Epithelial cell of proximal tubule (primary cell): Measurements from ENCODE around the gene TXNDC2. TPM values are rescaled to one million over a fixed set of nuclear protein-coding genes. Genes with fewer than 3 reads are reported as not detected.

ENCODE experiments used
- DNase-seq: peaks from one replicate; pipeline ENCODE4 v3.0.0-alpha.2; 2011; ENCODE audit warnings: low read depth
- H3K4me3 ChIP-seq: 2 replicates; pipeline ENCODE4 v1.5.1; 2011; ENCODE audit warnings: low read depth, mild to moderate bottlenecking, low read length
- CTCF ChIP-seq: conservative IDR thresholded peaks from 2 replicates; pipeline ENCODE4 v1.5.1; 2012; ENCODE audit warnings: low read depth, mild to moderate bottlenecking, low read length
- total RNA-seq: library from RNA; depleted of rRNA; stranded (reverse); fragments of >200 nt; gene quantifications from 2 replicates; pipeline ENCODE4 v1.2.3, GENCODE V29; 2015

Gene TXNDC2
- total RNA-seq, 1 donor from 2014 or later = not detected

GRCh38 chr18:9874728-9875127 is 11.0 kb upstream of the TXNDC2 start:
- TF ChIP-seq CTCF = no peak
- no peak overlapping the region for H3K4me3 ChIP-seq
- no peak for DNase-seq

- no peak overlapping the region for H3K4me3 ChIP-seq
Measured at GRCh38 chr18:9876212-9876866, 9.4 kb upstream of the TXNDC2 start.

GRCh38 chr18:9876867-9877654 is 8.7 kb upstream of the TXNDC2 start:
- DNase-seq = no peak
- H3K4me3 ChIP-seq = no peak overlapping the region
- no peak for TF ChIP-seq CTCF

More at GRCh38 chr18:9876212-9876866, 9.4 kb upstream of the TXNDC2 start:
- TF ChIP-seq CTCF = no peak
- no peak for DNase-seq

- H3K4me3 ChIP-seq = no peak overlapping the region
- no peak for DNase-seq
- no peak for TF ChIP-seq CTCF
Measured at GRCh38 chr18:9877655-9878014, 8.1 kb upstream of the TXNDC2 start.

GRCh38 chr18:9878095-9878494 is 7.7 kb upstream of the TXNDC2 start:
- no peak for DNase-seq
- no peak for TF ChIP-seq CTCF
- no peak overlapping the region for H3K4me3 ChIP-seq

- H3K4me3 ChIP-seq = no peak overlapping the region
- DNase-seq = no peak
- TF ChIP-seq CTCF = no peak
Measured at GRCh38 chr18:9878783-9879242, 7.0 kb upstream of the TXNDC2 start.
